GM19468 (cell line): ENCODE data around the gene TMEM121.
"Not testable (repeated sequence)": the region's sequence is repeated elsewhere in the genome, so short reads cannot be mapped to it uniquely, and the experiment has no call there.

Experiments used
- ATAC-seq: cut with Tn5 transposase; IDR thresholded peaks from one replicate; pipeline ENCODE4 v1.9.1; 2021; ENCODE audit warnings: mild to moderate bottlenecking, moderate library complexity, moderate number of reproducible peaks; ENCODE audit not compliant: unreplicated experiment; ENCODE audit errors: extremely low read depth

The TMEM121 gene

DNA sequence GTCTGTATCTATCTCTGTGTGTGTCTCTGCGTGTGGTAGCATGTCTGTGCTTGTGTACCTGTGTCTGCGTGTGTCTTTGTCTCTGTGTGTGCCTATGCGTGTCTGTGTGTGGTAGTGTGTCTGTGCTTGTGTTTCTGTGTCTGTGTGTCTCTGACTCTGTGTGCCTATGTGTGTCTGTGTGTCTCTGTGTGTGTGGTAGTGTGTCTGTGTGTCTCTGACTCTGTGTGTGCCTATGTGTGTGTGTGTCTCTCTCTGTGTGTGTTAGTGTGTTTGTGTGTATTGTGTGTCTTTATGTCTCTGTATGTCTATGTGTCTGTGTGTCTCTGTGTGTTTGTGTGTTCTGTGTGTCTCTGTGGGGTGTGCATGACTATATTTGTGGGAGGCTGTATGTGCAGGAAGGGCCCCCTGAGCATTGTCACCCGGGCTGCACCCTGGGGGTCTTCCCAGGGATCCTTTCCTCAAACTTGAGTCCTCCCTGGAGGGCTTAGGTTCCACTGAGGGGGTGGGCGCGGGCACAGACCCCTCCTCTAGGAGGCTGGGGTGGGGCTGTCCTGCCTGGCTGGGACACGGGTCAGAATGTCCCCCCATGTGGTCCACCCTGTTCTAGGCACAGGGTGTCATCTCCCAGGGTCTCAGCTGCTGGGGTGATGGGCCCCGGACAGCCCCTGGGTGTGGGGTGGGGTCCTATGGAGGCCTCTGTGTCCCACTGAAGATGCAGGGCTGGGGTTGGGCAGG lies 39.0 kb downstream of the TMEM121 start:
- not testable (repeated sequence) for ATAC-seq

DNA sequence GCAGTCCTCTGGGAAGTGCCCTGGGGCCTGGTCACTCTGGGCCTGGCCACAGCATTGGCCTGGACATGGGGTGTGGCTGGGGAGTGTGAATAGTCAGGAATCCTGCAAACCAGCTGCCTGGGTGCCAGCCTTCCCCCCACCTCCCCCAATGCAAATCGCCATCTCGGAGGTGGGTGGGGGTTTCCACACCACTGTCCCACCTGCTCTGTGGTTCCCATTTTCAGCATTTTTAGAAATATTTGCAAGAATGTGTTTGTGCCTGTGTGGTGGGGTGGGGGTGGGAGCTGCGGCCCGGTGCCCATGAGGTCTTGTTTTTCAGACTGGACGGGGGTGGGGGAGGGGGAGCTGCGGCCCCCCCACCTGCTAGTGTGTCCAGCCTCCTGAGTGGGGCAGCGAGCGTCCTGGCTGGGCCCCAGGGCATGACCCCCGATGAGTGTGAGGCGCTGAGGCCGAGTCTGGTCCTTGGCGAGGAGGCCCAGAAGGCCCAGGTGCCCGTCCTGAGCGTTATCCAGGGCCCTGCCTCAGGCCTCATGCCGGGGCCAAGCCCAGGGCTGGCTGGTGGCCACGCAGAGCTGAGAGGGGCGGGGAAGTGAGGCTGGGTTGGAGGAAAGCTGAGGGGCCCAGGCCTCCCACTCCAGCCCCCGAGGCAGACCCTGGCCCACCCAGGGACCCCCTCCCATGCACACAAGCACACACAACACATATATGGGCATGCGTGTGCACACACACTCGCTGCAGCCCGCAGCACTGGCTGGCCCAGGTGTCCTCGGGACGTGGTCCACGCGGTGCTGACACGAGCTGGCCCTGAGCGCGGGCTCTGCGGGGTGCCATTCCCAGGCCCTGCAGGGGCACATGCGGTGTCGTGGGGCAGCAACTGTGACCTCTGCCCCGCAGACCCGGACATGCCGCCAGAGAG lies 40.1 kb downstream of the TMEM121 start:
- ATAC-seq: not testable (repeated sequence)

DNA sequence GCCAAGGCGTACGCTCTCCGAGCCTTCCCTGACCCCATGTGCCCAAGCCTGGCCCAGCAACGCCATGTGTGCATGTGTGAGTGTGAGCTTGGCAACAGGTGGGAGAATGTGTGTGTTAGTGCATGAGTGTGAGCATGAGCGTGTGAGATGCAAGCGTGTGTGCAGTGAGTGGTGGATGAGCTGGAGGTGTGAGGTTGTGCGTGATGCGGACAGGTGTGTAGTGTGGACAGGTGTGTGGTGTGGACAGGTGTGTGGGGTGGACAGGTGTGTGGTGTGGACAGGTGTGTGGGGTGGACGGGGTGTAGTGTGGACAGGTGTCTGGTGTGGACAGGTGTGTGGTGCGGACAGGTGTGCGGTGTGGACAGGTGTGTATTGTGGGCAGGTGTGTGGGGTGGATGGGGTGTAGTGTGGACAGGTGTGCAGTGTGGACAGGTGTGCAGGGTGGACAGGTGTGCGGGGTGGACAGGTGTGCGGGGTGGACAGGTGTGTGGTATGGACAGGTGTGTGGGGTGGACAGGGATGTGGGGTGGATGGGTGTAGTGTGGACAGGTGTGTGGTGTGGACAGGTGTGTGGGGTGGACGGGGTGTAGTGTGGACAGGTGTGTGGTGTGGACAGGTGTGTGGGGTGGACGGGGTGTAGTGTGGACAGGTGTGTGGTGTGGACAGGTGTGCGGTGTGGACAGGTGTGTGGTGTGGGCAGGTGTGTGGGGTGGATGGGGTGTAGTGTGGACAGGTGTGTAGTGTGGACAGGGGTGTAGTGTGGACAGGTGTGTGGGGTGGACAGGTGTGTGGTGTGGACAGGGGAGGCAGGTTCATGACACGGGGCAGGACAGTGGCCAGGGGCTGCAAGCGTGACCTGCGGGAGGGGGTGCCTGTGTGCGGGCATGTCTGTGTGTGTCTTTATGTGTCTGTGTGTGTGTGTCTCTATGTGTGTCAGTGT lies 41.1 kb downstream of the TMEM121 start:
- ATAC-seq: not testable (repeated sequence)

DNA sequence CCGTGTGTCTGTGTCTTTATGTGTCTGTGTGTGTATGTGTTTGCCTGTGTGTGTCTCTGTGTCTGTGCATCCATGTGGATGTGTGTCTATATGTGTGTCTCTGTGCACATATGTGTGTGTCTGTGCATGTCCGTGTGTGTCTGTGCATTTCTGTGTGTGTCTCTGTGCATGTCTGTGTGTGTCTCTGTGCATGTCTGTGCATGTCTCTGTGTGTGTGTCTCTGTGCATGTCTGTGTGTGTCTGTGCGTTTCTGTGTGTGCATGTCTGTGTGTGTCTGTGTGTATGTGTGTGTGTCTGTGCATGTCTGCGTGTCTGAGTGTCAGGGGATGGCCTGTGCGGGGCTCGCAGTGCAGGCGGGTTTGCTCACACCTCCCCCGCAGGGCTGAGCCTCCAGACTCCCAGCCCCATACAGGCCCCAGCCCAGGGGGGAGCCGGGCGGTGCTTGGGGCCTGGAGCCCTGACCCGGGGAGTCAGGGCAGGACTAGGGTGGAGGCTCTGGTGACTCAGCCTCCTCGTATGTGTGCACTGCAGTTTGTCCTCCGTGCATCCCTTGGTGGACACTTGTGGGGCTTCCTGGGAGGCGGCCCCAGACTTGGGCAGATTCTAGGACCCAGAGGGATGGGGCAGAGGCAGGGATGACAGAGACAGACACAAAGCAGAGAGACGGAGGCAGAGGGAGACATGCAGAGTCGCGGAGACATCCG lies 41.9 kb downstream of the TMEM121 start:
- not testable (repeated sequence) for ATAC-seq

DNA sequence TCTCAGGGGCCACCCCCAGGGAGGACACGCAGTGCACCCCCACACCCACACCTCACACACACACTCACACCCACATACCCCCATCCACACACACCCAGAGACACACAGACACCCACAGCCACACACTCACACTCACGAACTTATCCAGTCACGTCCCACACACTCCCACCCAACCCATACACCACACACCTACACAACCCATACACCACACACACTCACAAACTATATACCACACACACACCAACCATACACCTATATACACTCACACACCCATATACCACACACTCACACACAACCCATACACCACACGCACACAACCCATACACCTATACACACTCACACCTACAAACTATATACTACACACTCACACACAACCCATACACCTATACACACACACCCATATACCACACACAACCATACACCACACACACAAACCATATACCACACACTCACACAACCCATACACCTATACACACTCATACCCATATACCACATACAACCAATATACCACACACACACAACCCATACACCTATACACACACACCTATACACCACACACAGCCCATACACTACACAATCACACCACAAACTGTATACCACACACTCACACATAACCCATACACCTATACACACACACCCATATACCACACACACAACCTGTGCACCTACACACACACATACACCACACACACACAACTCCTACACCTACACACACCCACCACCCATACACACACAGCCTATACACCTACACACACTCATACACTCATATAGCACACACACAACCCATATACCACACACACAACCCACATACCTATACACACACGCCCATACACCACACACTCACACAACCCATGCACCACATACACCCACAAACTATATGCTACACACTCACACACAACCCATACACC lies 42.7 kb downstream of the TMEM121 start:
- no peak for ATAC-seq

DNA sequence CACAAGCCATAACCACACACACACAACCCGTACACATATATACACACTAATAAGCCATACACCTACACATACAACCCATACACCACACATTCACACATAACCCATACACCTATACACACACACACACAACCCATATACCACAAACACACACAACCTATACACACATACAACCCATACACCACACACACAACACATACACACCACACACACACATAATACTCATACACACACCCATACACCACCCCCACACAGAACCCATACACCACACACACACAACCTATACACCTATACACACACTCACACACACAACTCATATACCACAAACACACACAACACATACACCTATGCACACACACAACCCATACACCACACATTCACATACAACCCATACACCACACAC lies 44.1 kb downstream of the TMEM121 start:
- ATAC-seq: no peak

DNA sequence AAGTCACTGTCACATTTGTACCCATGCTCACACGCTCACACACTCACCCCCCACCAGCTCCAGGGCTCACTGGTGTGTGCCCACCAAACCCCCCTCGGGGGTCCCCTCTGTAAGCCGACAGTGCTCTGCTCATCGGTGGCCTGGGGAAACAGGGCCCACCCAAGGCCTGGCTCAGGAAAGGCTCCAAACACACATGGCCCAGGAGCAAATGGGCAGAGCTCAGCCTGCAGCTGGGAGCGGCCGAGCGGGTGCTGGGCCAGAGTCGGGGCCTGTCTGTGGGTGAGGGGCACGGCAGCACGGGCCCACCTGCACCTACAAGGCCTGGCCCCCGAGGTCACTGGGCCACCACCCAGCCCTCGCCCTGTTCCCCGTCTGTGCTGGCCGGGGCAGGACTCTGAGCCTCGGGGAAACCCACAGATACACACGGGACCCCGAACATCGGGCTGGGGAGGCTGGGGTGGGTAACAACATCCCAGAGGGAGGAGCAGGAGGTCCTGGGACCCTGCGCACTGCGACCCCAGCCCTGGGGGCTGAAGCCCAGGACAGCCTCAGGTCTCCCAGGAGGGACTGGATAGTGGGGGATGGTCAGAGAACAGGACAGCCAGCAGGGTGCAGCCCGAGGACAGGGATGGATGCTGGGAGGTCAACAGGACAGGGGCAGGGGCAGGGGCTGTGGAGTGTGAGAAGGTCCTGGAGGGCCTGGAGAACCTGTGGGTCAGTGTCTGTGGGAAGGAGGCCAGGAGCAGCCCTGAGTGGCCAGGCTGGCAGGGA lies 45.0 kb downstream of the TMEM121 start:
- not testable (repeated sequence) for ATAC-seq

DNA sequence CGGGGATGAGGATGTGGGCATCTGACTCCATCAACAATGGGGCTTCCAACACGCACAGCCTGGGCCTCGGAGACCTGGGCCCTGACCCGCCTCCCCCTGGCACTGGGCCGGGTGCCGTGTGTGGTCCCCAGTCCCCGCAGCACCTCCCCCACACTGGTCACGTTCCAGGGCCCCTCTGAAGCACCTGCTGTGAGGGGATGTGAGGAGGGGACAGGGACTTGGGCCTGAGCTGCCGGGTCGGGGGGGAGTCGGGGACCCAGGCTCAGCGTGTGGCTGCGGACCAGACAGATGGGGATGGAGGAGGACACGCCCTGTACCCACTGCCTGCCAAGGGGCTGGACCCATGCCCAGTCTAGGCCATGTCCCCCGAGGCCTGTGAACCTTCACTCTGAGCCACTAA lies 45.7 kb downstream of the TMEM121 start:
- not testable (repeated sequence) for ATAC-seq

DNA sequence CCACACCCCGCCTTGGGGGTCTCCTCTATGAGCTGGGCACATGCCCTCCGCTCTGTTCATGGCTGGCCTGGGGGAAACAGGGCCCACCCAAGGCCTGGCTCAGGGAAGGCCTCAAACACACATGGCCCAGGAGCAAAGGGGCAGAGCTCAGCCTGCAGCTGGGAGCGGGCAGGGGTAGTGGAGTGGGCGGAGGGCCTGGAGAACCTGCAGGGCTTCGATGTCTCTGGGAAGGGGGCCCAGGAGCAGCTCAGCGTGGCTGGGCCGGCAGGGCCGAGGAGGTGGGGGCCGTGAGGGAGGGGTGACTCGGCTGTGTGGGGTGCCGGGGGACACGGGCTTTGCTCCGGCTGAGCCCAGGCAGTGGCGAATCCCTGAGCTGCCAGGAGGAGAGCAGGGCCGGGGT lies 47.5 kb downstream of the TMEM121 start:
- not testable (repeated sequence) for ATAC-seq

DNA sequence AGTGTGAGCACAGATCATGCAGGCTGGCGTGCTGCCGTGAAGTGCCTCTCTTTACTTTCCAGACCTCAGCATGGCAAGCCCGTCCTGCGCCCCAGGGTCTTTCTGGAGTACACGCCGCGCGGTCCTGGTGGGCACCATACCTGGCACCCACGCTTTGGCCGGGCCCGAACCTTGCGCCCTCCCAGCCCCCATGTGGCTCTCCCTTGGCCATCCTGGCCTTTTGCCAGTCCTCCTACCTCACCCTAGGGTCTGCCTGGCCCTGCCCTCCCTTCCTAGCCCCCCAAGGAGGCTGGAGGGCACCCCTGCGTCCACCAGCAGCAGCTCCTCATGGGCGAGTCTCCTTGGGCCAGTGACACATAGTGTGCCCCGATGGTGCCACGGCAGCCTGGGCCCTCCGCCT lies 48.0 kb downstream of the TMEM121 start:
- not testable (repeated sequence) for ATAC-seq

DNA sequence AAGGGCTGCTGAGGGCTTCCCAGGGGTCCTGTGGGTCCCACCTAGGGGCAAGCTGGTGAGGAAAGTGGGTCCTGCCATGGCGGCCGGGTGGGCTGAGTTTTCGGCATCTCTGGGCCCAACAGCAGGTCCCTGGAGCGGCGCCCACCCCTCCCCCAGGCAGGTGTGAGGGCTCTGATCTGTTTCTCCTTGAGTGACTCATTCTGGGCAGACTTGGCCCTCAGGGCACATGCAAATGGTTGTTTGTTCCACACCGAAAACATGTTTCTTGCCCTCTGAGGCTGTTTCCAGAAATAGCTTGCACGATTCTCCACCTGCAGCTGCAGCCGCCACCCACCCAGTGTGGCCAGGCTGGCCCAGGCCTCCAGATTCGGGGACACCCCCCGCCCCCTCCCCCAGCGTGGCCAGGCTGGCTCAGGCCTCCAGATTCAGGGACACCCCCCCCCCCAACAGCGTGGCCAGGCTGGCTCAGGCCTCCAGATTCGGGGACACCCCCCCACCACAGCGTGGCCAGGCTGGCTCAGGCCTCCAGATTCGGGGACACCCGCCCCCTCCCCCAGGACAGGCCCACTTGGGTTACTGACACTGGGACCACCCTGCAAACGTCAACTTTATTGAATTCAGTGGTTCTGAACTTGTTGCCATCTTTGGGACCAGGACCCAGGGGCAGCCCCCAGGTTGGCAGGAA lies 48.8 kb downstream of the TMEM121 start:
- peak; percentile 33 for ATAC-seq

DNA sequence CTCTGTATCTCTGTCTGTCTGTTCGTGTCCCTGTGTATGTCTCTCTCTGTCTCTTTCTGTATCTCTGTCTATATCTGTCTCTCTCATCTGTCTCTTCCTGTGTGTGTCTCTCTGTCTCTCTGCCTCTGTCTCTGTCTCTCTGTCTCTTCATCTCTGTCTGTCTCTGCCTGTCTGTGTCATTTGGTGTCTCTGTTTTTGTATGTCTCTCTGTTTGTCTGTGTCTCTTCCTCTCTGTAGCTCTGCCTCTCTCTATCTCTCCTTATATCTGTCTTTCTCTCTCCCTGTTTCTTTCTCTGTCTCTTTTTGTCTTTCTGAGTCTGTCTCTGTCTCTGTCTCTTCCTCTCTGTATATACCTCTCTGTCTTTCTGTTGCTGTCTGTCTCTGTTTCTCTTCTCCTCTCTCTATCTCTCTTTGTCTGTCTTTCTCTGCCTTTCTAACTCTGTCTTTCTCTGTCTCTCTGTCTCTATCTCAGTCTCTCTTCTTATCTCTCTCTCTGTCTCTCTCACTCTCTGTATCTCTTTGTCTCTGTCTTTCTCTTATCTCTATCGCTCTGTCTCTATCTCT lies 50.2 kb downstream of the TMEM121 start:
- no peak for ATAC-seq

DNA sequence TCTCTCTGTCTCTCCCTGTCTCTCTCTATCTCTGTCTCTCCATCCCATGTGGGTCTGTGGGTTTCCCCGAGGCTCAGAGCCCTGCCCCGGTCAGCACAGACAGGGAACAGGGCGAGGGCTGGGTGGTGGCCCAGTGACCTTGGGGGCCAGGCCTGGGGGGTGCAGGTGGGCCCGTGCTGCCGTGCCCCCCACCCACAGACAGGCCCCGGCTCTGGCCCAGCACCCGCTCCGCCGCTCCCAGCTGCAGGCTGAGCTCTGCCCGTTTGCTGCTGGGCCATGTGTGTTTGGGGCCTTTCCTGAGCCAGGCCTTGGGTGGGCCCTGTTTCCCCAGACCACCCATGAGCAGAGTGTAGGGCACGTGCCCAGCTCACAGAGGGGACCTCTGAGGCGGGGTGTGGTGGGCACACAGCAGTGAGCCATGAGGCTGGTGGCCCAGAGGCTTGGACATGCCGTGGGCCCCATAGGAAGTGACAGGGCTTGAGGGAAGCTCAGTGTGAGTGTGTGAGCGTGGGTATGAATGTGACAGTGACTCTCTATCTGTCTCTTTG lies 51.0 kb downstream of the TMEM121 start:
- ATAC-seq: no peak

DNA sequence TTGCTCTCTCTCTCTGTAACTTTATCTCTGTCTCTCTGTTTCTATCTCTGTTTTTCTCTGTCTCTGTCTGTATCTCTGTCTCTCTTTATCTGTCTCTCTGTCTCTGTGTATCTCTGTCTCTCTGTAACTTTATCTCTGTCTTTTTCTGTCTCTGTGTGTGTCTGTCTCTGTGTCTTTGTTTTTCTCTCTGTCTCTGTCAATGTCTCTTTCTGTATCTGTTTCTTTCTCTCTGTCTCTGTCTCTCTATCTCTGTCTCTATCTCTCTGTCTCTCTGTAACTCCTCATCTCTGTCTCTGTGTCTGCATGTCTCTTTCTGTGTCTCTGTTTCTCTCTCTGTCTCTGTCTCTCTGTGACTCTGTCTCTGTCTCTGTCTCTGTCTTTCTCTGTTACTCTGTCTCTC lies 51.7 kb downstream of the TMEM121 start:
- no peak for ATAC-seq

DNA sequence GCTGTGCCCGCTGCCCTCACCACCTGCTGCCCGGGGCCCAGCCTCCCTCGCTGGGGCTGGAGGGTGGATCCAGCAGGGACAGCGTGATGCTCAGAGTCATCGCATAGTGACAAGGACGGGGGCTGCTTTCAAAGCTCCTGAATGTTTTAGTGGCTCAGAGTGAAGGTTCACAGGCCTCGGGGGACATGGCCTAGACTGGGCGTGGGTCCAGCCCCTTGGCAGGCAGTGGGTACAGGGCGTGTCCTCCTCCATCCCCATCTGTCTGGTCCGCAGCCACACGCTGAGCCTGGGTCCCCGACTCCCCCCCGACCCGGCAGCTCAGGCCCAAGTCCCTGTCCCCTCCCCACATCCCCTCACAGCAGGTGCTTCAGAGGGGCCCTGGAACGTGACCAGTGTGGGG lies 52.8 kb downstream of the TMEM121 start:
- ATAC-seq: not testable (repeated sequence)
